ENCODE results near the gene RYR3. TPM values are rescaled to one million over a fixed set of nuclear protein-coding genes. Genes with fewer than 3 reads are reported as not detected.

The RYR3 gene
- total RNA-seq, 1 donor from 2014 or later: not detected

- ChIA-PET POLR2A (no interaction called here), CTCF (no interaction called here)
- no peak for TF ChIP-seq CTCF (IDR thresholded peaks at IDR 0.05)
- ATAC-seq (ENCODE audit: low read depth) (no peak), DNase-seq (no peak)
- H3K9me3 Mint-ChIP-seq: peaks cover 3% of the 10 kb centered on the region
- peaks cover 3% of the 10 kb centered on the region for H3K27me3 Mint-ChIP-seq
- H3K36me3 Mint-ChIP-seq (ENCODE audit: low read depth): no peaks in the 10 kb centered on the region
- intact Hi-C loops (cut with micrococcal nuclease): no loop called here
- H3K4me3 Mint-ChIP-seq: no peak overlapping the region
- no peak overlapping the region for H3K27ac Mint-ChIP-seq
- no peaks in the 10 kb centered on the region for H3K4me1 Mint-ChIP-seq
These were observed 310.4 kb downstream of the RYR3 start for GRCh38 chr15:33621141-33621540.

- peaks cover 4% of the 10 kb centered on the region for H3K9me3 Mint-ChIP-seq
- no peaks in the 10 kb centered on the region for H3K36me3 Mint-ChIP-seq (ENCODE audit: low read depth)
- TF ChIP-seq CTCF (IDR thresholded peaks at IDR 0.05): no peak
- H3K27ac Mint-ChIP-seq: no peak overlapping the region
- DNase-seq (no peak), ATAC-seq (ENCODE audit: low read depth) (no peak)
- intact Hi-C loops (cut with micrococcal nuclease): no loop called here
- peaks cover 3% of the 10 kb centered on the region for H3K27me3 Mint-ChIP-seq
- CTCF ChIA-PET: no interaction called here
- H3K4me1 Mint-ChIP-seq: no peaks in the 10 kb centered on the region
- no peak overlapping the region for H3K4me3 Mint-ChIP-seq
- POLR2A ChIA-PET: no interaction called here
These were observed 312.2 kb downstream of the RYR3 start for GRCh38 chr15:33623010-33623409.

GRCh38 chr15:33624439-33624838, 313.7 kb downstream of the RYR3 start:
- Mint-ChIP-seq H3K4me1 (no peaks in the 10 kb centered on the region), H3K9me3 (peaks cover 4% of the 10 kb centered on the region), H3K36me3 (ENCODE audit: low read depth) (no peaks in the 10 kb centered on the region), H3K27ac (no peak overlapping the region), H3K4me3 (no peak overlapping the region), H3K27me3 (peaks cover 3% of the 10 kb centered on the region)
- POLR2A ChIA-PET: no interaction called here
- CTCF ChIA-PET: no interaction called here
- no peak for ATAC-seq (ENCODE audit: low read depth)
- no peak for TF ChIP-seq CTCF (IDR thresholded peaks at IDR 0.05)
- intact Hi-C loops (cut with micrococcal nuclease): no loop called here
- DNase-seq: no peak

GRCh38 chr15:33629647-33630046, 318.9 kb downstream of the RYR3 start:
- intact Hi-C loops (cut with micrococcal nuclease): no loop called here
- CTCF ChIA-PET: no interaction called here
- Mint-ChIP-seq H3K4me3 (no peak overlapping the region), H3K27ac (no peak overlapping the region), H3K36me3 (ENCODE audit: low read depth) (no peaks in the 10 kb centered on the region), H3K9me3 (peaks cover 4% of the 10 kb centered on the region), H3K27me3 (no peaks in the 10 kb centered on the region), H3K4me1 (no peaks in the 10 kb centered on the region)
- ATAC-seq (ENCODE audit: low read depth): no peak
- no peak for TF ChIP-seq CTCF (IDR thresholded peaks at IDR 0.05)
- DNase-seq: no peak
- POLR2A ChIA-PET: no interaction called here

GRCh38 chr15:33636234-33636633, 325.5 kb downstream of the RYR3 start:
- no peaks in the 10 kb centered on the region for H3K9me3 Mint-ChIP-seq
- no peak for TF ChIP-seq CTCF (IDR thresholded peaks at IDR 0.05)
- H3K4me3 Mint-ChIP-seq: no peak overlapping the region
- no peak overlapping the region for H3K27ac Mint-ChIP-seq
- intact Hi-C loops (cut with micrococcal nuclease): no loop called here
- CTCF ChIA-PET: no interaction called here
- H3K4me1 Mint-ChIP-seq: peaks cover 14% of the 10 kb centered on the region
- H3K36me3 Mint-ChIP-seq (ENCODE audit: low read depth): no peaks in the 10 kb centered on the region
- H3K27me3 Mint-ChIP-seq: peaks cover 2% of the 10 kb centered on the region
- DNase-seq (no peak), ATAC-seq (ENCODE audit: low read depth) (no peak)
- POLR2A ChIA-PET: no interaction called here

Measured in activated B cell treated with CpG ODN at 0.5 μM for 24 hours (primary cell).